BJ (cell line): Measurements from ENCODE around the gene CNOT4. TPM values are rescaled to one million over a fixed set of nuclear protein-coding genes. Genes with fewer than 3 reads are reported as not detected.

Source experiments
- CTCF ChIA-PET: fragments of 350-600 bp; formaldehyde crosslinking; extraction: SDS; loops from one replicate; lab custom pipeline; 2021; ENCODE audit warnings: antibody characterized with exemption, inconsistent platforms; lab: Yijun Ruan, JAX
- POLR2A ChIA-PET: fragments of 300-600 bp; sonication (Branson Sonifier 250); formaldehyde crosslinking; extraction: SDS; loops from one replicate; lab custom pipeline; 2021; ENCODE audit warnings: antibody characterized with exemption; lab: Charles Lee
- DNase-seq: peaks from one replicate; pipeline ENCODE4 v3.0.0-alpha.2; 2011; ENCODE audit warnings: low read depth
- H3K27me3 ChIP-seq: 2 replicates; pipeline ENCODE4 v1.6.0; 2011; ENCODE audit warnings: low read length; ENCODE audit not compliant: control insufficient read depth, insufficient read depth
- H3K36me3 ChIP-seq: 2 replicates; pipeline ENCODE4 v1.5.1; 2011; ENCODE audit warnings: low read length; ENCODE audit not compliant: control insufficient read depth, insufficient read depth
- H3K4me3 ChIP-seq: 2 replicates; pipeline ENCODE4 v1.5.1; 2011; ENCODE audit warnings: low read depth, mild to moderate bottlenecking, control low read depth, low read length
- polyA plus RNA-seq: library from polyadenylated mRNA; depleted of rRNA; stranded (reverse); fragments of >200 nt; gene quantifications from 2 replicates; pipeline ENCODE4 v1.2.3, GENCODE V29; 2011
- TF ChIP-seq, protein P1 (sequence below): IDR thresholded peaks from 2 replicates; pipeline ENCODE4 v1.5.1; 2011; ENCODE audit warnings: low read depth, mild to moderate bottlenecking, control low read depth, inconsistent platforms, low read length, moderate library complexity; ENCODE audit not compliant: insufficient read depth

Gene CNOT4
- polyA plus RNA-seq, 1 experiment, result 11.0 TPM

DNA sequence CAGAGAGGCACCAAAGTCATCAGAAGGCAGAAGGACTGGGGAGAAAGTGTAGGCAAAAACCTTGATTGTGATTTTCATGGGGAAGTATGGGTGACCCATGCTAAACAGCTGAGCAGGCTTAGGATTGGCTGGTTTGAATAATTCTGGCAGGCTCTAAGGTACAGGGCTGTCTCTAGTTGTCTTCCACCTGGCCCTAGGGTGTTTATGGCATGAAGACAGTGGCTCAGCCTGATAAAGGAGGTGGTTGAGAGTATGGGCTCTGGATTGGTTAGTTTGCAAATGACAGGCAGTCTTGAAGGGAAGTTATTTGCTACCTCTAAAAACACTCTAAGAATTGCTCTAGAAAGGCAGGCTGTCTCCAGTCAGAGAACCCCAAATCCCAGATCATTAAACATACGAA is 176.0 kb downstream of the CNOT4 start:
- TF ChIP-seq, protein P1, sequence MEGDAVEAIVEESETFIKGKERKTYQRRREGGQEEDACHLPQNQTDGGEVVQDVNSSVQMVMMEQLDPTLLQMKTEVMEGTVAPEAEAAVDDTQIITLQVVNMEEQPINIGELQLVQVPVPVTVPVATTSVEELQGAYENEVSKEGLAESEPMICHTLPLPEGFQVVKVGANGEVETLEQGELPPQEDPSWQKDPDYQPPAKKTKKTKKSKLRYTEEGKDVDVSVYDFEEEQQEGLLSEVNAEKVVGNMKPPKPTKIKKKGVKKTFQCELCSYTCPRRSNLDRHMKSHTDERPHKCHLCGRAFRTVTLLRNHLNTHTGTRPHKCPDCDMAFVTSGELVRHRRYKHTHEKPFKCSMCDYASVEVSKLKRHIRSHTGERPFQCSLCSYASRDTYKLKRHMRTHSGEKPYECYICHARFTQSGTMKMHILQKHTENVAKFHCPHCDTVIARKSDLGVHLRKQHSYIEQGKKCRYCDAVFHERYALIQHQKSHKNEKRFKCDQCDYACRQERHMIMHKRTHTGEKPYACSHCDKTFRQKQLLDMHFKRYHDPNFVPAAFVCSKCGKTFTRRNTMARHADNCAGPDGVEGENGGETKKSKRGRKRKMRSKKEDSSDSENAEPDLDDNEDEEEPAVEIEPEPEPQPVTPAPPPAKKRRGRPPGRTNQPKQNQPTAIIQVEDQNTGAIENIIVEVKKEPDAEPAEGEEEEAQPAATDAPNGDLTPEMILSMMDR, result no peak
- ChIA-PET POLR2A (no interaction called here), CTCF (no interaction called here)
- DNase-seq, result no peak
- H3K36me3 ChIP-seq, result no peaks in the 10 kb centered on the region
- no peaks in the 10 kb centered on the region for H3K27me3 ChIP-seq
- H3K4me3 ChIP-seq, result no peak overlapping the region

DNA sequence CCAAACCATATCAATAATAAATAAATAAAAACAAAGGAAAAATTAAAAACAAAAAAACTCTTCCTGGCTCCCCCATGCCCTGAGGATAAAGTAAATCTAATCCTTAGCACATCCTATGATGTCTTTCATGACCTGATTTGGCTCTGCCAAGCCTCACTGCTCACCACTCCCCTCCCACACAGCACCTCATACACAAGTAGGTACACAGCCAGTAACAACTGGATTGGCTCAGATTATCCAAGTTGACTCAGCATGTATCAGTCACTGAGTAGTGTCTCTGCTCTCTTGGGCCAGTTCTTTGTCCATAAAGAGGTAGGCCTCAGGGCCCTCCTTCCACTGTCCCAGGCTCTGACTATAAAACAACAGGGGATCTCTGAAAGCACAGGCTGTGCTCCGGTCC is 176.7 kb downstream of the CNOT4 start:
- no peak for DNase-seq
- CTCF ChIA-PET, result no interaction called here
- Histone ChIP-seq H3K27me3 (no peaks in the 10 kb centered on the region; the same call in 1 of the 2 replicates), H3K36me3 (no peaks in the 10 kb centered on the region), H3K4me3 (no peak overlapping the region)
- TF ChIP-seq, protein P1, result no peak
- POLR2A ChIA-PET, result no interaction called here

DNA sequence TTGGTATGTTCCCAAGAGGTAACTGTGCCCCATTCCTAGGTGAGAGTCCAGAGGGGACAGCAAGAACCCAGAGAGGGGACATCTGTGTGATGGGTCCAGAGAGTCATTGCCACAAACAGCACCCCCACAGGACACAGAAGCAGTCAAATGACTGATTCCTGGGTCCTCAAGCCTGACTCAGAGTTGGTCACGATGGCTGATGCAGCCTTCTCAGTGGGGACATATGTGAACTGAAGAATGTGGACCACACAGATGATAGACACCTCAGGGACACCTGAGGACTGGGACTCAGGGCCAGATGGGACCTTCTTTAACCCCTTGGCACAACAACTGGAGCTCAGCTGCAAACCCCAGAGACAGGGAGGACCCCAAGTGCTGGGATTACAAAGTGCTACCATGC is 179.8 kb downstream of the CNOT4 start:
- TF ChIP-seq, protein P1, result no peak
- H3K27me3 ChIP-seq, result no peaks in the 10 kb centered on the region; the same call in 1 of the 2 replicates
- no peak for DNase-seq
- ChIA-PET CTCF (no interaction called here), POLR2A (no interaction called here)
- no peak overlapping the region for H3K4me3 ChIP-seq
- H3K36me3 ChIP-seq, result no peaks in the 10 kb centered on the region

DNA sequence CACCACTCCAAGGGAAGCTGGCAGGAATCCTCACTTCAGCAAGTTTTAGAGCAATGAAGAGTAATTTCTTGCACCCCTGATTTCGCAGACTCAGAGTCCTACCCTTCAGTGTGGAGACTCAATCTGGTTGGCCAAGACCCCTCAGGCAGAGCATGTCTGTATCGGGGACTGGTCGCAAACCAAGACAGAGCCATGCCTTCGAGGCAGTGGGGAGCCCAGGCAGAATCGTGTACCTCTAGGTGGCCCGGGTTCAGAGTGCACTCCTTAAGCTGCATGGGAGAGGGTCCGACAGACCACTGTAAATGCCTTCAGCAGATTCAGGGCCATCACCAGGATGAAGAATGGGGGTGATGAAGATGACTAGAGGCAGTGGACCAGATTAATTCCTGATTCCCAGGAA is 181.4 kb downstream of the CNOT4 start:
- TF ChIP-seq, protein P1, result no peak
- no peak for DNase-seq
- Histone ChIP-seq H3K36me3 (no peaks in the 10 kb centered on the region), H3K27me3 (no peaks in the 10 kb centered on the region; the same call in 1 of the 2 replicates), H3K4me3 (no peak overlapping the region)
- POLR2A ChIA-PET, result no interaction called here
- CTCF ChIA-PET, result no interaction called here

DNA sequence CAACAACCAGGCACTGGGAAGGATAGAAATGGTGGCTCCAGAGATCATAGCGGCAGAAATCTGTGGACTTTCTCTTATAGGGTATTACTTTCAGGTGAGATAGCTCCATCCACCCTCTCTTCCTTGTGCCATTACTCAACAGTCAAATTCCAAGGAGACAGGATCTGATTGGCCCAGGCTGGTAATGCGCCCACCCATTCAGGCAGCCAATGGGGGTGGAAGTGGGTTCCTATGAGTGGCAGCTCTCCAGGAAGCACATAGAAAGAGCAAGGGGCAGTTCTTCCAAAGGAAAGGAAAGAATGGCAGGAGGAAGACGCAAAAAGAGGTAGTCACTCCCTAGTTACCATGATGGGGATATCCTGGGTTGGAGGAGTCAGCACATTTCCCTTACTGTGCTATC is 181.8 kb downstream of the CNOT4 start:
- Histone ChIP-seq H3K36me3 (no peaks in the 10 kb centered on the region), H3K27me3 (no peaks in the 10 kb centered on the region; the same call in 1 of the 2 replicates), H3K4me3 (no peak overlapping the region)
- ChIA-PET POLR2A (no interaction called here), CTCF (no interaction called here)
- TF ChIP-seq, protein P1, result no peak
- no peak for DNase-seq
